Measurements from ENCODE around the gene UNKL. TPM values are rescaled to one million over a fixed set of nuclear protein-coding genes. Genes with fewer than 3 reads are reported as not detected.

Gene UNKL, protein sequence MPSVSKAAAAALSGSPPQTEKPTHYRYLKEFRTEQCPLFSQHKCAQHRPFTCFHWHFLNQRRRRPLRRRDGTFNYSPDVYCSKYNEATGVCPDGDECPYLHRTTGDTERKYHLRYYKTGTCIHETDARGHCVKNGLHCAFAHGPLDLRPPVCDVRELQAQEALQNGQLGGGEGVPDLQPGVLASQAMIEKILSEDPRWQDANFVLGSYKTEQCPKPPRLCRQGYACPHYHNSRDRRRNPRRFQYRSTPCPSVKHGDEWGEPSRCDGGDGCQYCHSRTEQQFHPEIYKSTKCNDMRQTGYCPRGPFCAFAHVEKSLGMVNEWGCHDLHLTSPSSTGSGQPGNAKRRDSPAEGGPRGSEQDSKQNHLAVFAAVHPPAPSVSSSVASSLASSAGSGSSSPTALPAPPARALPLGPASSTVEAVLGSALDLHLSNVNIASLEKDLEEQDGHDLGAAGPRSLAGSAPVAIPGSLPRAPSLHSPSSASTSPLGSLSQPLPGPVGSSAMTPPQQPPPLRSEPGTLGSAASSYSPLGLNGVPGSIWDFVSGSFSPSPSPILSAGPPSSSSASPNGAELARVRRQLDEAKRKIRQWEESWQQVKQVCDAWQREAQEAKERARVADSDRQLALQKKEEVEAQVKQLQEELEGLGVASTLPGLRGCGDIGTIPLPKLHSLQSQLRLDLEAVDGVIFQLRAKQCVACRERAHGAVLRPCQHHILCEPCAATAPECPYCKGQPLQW
- polyA plus RNA-seq (ENCODE audit: low read depth in 6 of 6), result 10 to 100 TPM in 1 of 6 donors, 1 to 10 TPM in 5; 7.2 to 25.7 (median 9.2) TPM

DNA sequence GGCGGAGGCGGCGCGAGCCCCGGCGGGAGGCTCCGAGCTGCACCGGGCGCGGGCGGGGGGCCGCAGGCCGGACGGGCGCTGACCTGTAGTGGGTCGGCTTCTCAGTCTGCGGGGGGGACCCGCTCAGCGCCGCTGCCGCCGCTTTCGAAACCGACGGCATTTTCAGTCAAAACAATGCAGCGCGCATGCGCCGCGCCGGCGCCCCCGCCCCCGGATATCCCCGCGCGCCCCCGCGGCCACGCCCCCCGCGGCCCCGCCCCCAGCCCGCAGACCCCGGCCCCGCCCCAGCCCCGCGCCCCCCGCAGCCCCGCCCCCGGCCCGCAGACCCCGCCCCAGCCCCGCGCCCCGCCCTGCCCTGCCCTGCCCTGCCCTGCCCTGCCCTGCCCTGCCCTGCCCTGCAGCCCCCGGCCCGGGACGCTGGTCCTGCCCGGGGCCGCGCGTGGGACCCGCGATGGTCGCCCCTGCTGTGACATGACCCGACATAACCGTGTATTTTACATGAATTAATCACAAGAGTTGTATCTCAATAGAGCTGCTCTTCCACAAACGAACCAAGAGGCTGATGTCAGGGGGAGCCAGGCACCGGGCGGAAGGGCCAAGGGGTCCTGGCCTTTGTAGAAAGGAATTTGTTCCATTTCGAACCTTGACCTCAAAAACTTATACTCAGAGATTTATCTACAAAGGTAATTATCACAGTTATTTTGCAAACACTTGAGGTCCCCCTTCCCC lies at the start of gene UNKL:
Gene UNKL, minus strand, starts transcription at position 173 of the 729 bp plus-strand sequence. Its CDS starts 13 bp downstream, at position 160.
- ATAC-seq (ENCODE audit: low read depth in 2 of 2) (peak; percentile 68 to 73), DNase-seq (peak; percentile 76)
- Mint-ChIP-seq H3K9me3 (no peaks in the 10 kb centered on the region), H3K27me3 (no peaks in the 10 kb centered on the region), H3K4me1 (peaks cover 0 to 46% (median 9%) of the 10 kb centered on the region in 3 donors), H3K36me3 (no peaks in the 10 kb centered on the region), H3K4me3 (peak within 1 kb of the TSS; percentile 84 to 95 (median 88)), H3K27ac (peak within 1 kb of the TSS; percentile 82 to 97 (median 93))

DNA sequence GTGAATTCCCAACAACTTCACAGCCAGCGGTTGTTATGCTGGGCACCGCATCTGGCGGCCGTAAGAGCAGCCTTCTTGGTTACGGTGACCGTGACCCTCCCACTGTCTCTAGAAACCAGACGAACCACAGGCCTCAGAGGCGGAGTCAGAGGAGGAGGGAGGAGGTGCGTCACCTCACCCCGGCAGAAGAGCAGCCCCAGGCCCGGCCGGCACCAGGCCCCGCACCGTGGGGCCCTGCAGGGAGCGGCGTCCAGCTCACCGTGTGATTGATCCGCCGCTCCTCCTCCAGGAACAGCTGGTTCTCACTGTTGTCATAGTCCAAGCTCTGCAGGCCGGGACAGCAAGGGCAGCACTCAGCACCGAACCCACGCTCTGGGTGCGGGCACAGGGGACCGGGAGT lies 46.6 kb upstream of the UNKL start:
- H3K9me3 Mint-ChIP-seq, result no peaks in the 10 kb centered on the region
- H3K4me1 Mint-ChIP-seq, result peaks cover 19 to 42% (median 26%) of the 10 kb centered on the region in 3 donors
- peak overlapping the region in 1 of 8 donors; percentile 9 for H3K4me3 Mint-ChIP-seq
- H3K27ac Mint-ChIP-seq, result peak overlapping the region in 5 of 6 donors; percentile 78 to 100 (median 95)
- DNase-seq (no peak), ATAC-seq (ENCODE audit: low read depth in 2 of 2) (no peak)
- H3K27me3 Mint-ChIP-seq, result no peaks in the 10 kb centered on the region
- H3K36me3 Mint-ChIP-seq, result peaks cover 0 to 10% of the 10 kb centered on the region in 2 donors

DNA sequence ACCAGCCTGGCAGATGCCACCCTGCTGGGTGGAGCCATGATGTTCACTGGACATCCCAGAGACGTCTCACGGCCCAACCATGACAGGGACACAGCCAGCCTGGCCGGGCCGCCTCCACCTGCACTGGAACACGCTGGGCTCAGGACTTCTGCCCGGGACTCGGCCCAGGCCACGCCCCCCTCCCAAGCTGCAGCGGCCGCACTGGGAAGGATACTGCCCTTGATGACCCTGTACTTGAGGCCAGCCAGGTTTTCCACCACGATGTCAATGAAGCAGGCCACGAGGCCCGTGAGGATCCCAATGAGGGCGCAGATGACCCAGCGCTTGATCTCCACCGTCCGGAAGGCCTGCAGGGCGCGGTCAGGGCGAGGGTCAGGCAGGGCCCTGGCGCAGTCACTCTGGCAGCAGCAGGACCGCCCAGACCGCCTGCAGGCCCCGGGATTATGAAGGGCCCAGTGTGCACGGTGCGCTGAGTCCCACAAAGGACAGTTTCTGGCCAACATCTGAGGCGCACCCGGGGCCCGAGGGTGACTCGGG lies 46.2 kb upstream of the UNKL start:
- H3K4me3 Mint-ChIP-seq, result no peak overlapping the region
- no peaks in the 10 kb centered on the region for H3K27me3 Mint-ChIP-seq
- peak overlapping the region in 4 of 6 donors; percentile 96 to 100 (median 100) for H3K27ac Mint-ChIP-seq
- no peak for ATAC-seq (ENCODE audit: low read depth in 2 of 2)
- no peak for DNase-seq
- H3K9me3 Mint-ChIP-seq, result no peaks in the 10 kb centered on the region
- peaks cover 19 to 43% (median 26%) of the 10 kb centered on the region in 3 donors for H3K4me1 Mint-ChIP-seq
- peaks cover 0 to 10% of the 10 kb centered on the region in 2 donors for H3K36me3 Mint-ChIP-seq

DNA sequence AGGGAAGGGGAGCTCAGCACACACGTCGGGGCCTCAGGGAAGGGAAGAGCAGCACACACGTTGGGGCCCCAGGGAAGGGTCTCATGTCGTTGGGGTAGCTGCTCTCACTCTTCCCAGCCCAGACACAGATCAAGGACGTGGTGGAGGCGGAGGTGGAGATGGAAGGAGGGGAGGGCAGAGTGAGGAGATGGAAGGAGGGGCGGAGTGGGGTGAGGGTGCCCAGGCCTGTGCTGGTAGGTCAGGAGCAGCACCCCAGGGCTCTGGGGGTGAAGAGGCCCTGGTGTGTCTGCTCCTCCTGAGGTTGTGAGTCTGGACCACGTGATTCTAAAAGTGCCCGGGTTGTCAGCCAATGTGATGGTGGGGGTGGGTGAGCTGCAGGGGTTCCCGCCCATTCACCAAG lies 45.5 kb upstream of the UNKL start:
- no peak for DNase-seq
- Mint-ChIP-seq H3K27ac (peak overlapping the region; percentile 96 to 100 (median 100)), H3K4me3 (peak overlapping the region in 5 of 8 donors; percentile 39 to 88 (median 63)), H3K36me3 (peaks cover 0 to 10% of the 10 kb centered on the region in 2 donors), H3K9me3 (no peaks in the 10 kb centered on the region), H3K4me1 (peaks cover 19 to 43% (median 24%) of the 10 kb centered on the region in 3 donors), H3K27me3 (no peaks in the 10 kb centered on the region)
- ATAC-seq (ENCODE audit: low read depth in 2 of 2), result no peak

DNA sequence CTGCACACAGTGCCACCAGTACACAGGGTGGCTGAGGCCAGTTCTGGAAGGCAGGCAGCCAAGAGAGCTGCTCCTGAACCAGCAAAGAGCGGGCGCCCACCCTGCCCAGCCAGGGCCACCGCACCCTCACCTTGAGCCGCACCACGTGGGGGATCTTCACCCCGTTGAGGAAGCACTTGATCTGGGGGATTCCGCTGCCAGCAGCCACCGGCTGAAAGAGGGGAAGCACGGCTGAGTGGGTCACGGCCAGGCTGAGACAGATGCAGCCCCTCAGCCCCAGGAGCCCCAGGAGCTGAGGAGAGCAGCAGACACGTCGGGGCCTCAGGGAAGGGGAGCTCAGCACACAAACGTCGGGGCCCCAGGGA lies 44.5 kb upstream of the UNKL start:
- H3K27me3 Mint-ChIP-seq, result no peaks in the 10 kb centered on the region
- H3K4me3 Mint-ChIP-seq, result peak overlapping the region; percentile 65 to 92 (median 84)

DNA sequence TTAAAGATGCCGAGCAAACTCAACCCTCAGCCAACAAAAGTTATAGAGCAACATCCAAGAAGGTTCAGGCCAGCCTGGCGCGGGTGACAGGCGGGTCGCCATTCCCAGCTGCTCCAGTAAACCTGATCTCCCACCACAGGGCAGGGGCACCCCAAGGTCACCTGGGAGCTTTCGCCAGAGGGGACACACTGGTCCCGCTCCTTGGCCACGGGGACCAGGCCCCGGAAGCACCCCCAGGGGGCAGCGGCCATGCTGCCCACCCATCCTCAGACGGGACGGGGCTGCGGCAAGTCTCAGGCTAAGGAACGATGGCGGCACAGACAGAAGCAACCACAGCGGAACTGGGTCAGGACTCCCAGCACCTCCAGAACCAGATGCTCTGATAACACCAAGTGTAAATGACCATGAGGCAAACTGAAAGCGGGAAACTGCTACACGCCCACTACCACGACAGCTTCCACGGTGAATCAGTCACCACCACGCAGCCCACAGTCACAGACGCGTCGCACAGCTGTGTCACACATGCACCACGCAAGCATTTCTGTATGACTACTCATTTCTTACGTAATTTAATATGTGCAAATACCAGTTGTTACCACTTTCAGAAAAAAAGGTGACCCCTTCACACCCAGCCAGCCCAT lies 44.0 kb upstream of the UNKL start:
- Mint-ChIP-seq H3K36me3 (peaks cover 0 to 10% of the 10 kb centered on the region in 2 donors), H3K4me1 (peaks cover 19 to 36% (median 21%) of the 10 kb centered on the region in 3 donors), H3K9me3 (no peaks in the 10 kb centered on the region), H3K27ac (peak overlapping the region; percentile 99 to 100 (median 100)), H3K4me3 (peak overlapping the region; percentile 65 to 92 (median 84)), H3K27me3 (no peaks in the 10 kb centered on the region)
- DNase-seq, result no peak
- peak; percentile 47 to 69 for ATAC-seq (ENCODE audit: low read depth in 2 of 2)

More for the DNA sequence above, 44.5 kb upstream of the UNKL start:
- Mint-ChIP-seq H3K36me3 (peaks cover 0 to 10% of the 10 kb centered on the region in 2 donors), H3K4me1 (peaks cover 19 to 39% (median 21%) of the 10 kb centered on the region in 3 donors), H3K27ac (peak overlapping the region; percentile 99 to 100 (median 100)), H3K9me3 (no peaks in the 10 kb centered on the region)
- ATAC-seq (ENCODE audit: low read depth in 2 of 2) (peak; percentile 91 to 98), DNase-seq (peak; percentile 93)

DNA sequence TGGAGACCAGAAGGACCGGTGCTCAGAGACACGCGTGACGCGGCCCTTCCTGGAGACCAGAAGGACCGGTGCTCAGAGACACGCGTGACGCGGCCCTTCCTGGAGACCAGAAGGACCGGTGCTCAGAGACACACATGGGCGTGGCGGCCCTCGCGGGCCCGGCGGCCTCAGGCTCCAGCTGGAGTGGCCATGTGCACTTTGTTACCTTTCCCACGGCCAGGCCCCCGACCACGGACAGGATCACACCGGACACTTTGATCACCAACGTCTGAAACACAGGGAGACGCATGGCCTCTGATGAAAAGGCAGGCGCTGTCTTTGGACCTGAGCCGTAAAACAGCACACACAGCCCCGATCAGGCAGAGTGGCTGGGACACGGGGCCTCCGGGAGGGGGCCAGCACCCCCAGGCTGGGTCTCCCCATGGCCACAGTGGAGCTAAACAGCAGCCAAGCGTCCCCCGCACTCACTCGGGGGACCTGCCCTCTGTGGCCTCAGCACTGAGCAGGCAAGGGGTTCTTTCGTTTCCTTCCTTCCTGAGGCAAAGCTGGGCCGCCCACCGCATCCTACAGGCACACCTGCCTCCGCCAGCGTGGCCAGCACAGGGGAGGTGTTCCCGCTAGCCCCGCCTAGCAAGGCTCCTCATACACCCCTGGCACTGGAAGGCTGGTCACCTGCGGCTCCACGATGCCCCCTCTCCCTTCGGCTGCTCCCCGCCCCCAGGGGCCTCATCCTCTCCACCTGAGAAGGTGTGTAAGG lies 43.2 kb upstream of the UNKL start:
- peaks cover 19 to 34% (median 21%) of the 10 kb centered on the region in 3 donors for H3K4me1 Mint-ChIP-seq
- ATAC-seq (ENCODE audit: low read depth in 2 of 2) (no peak), DNase-seq (no peak)
- H3K27me3 Mint-ChIP-seq, result no peaks in the 10 kb centered on the region
- H3K36me3 Mint-ChIP-seq, result peaks cover 0 to 10% of the 10 kb centered on the region in 2 donors
- no peaks in the 10 kb centered on the region for H3K9me3 Mint-ChIP-seq
- peak overlapping the region in 7 of 8 donors; percentile 41 to 92 (median 80) for H3K4me3 Mint-ChIP-seq
- peak overlapping the region; percentile 80 to 100 (median 100) for H3K27ac Mint-ChIP-seq

DNA sequence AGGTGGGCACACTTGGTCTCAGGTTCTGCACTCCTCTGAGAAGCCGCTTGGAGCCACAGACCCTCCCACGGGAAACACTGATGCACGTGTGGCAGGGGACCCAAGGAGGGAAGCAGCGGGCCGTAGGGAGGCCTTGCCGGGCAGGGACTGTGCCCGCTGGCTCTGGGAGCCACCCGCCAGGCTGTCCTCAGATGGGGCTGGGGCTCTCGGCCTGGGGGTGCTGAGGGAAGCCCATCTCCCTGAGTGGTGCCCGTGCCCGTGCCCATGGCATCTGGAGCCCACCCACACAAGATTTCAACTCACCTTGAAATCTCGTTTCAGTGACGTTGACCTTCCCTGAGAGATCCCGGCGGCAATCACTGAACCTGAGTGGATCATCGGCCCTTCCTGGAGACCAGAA lies 42.4 kb upstream of the UNKL start:
- Mint-ChIP-seq H3K9me3 (no peaks in the 10 kb centered on the region), H3K4me3 (peak overlapping the region in 2 of 8 donors; percentile 5 to 25), H3K27ac (peak overlapping the region in 2 of 6 donors; percentile 41 to 51), H3K4me1 (peaks cover 19 to 31% (median 21%) of the 10 kb centered on the region in 3 donors), H3K27me3 (no peaks in the 10 kb centered on the region), H3K36me3 (peaks cover 0 to 12% of the 10 kb centered on the region in 2 donors)
- no peak for ATAC-seq (ENCODE audit: low read depth in 2 of 2)
- DNase-seq, result no peak

DNA sequence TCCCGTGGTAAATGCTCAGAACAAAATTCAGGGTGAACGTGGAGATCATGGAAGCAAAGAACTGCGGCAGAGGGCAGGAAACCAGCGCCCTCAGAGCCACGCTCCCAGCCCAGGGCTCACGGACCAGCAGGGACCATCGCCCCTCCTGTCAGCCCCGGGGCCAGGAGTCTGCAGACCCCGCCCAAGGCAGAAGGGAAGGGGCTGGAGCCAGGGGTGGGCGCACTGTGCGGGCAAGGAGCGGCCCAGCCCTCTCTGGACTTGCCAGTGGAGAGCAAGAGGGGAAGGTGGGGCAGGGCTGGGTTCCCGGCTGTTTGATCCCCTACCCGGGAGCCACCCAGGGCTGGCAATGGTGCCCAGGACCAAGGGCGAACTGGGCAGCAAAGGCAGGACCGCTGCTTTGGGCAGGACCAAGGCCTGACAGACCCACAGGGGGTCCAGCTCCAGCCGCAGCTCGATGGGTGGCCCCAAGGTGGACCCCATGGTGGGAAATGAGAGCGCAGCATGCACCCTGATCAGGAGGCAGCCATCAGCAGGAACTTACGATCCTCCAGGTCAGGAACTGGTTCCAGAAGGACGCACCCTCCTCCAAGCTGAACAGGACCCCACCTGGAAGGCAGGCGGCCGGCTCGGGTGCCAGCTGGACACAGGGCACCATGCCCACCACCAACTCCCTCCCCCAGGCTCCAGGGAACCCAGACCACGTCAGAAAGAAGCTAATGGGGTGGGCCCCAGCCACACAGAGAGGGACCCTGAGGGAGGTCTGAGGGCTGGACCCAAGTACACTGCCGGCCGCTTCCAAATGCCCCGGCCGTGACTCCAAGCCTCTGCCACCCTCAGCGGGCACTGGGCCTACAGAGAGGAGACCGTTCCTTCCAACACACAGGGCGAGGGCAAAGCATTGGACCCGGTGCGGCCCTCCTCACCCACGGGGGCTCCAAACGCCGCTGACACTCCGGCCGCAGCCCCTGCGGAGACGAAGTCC lies 41.0 kb upstream of the UNKL start:
- Mint-ChIP-seq H3K27me3 (no peaks in the 10 kb centered on the region), H3K36me3 (peaks cover 0 to 19% of the 10 kb centered on the region in 2 donors), H3K27ac (peak overlapping the region; percentile 7 to 58 (median 44)), H3K4me1 (peaks cover 19 to 29% (median 21%) of the 10 kb centered on the region in 3 donors), H3K9me3 (no peaks in the 10 kb centered on the region), H3K4me3 (no peak overlapping the region)
- DNase-seq (no peak), ATAC-seq (ENCODE audit: low read depth in 2 of 2) (no peak)

DNA sequence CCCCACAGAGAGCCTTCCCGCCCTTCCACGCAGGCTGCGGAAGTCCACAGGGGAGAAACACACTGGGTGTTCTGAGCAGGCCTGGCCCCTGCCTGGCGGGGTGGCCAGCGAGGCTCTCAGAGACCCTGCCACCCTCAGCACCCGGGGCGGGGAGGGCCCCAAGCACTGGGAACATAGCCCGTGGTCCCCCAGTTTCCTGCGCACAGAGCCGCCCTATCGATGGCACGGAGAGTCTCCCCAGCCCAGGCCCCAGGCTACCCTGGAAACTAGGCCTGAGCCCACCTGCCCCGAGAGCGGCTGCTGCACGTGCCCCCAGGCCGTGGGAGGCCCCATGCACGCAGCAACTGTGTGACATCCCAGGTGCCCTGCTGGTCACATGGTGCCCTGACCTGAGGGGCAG lies 40.1 kb upstream of the UNKL start:
- Mint-ChIP-seq H3K9me3 (no peaks in the 10 kb centered on the region), H3K4me1 (peaks cover 14 to 22% (median 16%) of the 10 kb centered on the region in 3 donors), H3K27ac (peak overlapping the region in 1 of 6 donors; percentile 37), H3K27me3 (no peaks in the 10 kb centered on the region), H3K36me3 (peaks cover 0 to 19% of the 10 kb centered on the region in 2 donors), H3K4me3 (no peak overlapping the region)
- no peak for ATAC-seq (ENCODE audit: low read depth in 2 of 2)
- no peak for DNase-seq

DNA sequence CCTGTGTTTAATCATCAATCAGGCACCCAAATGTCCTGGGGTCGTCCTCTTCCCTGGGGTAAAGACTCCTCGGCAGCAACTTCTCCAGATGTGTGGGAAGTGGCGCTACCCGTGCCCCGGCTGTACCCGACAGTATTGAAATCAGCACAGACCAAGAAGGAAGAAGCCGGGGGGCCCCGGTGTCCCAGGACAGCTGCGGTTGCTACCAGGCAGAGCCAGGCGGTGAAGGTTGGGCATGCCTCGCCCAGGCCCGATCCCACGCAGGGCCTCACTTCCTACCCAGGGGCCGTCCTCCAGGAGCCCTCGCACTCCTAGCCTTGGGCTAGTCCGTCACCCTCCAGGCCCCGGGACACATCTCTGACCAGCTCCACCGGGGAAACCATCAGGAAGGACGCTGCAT lies 38.8 kb upstream of the UNKL start:
- H3K4me3 Mint-ChIP-seq, result no peak overlapping the region
- peaks cover 0 to 9% of the 10 kb centered on the region in 2 donors for H3K36me3 Mint-ChIP-seq
- ATAC-seq (ENCODE audit: low read depth in 2 of 2), result no peak
- no peaks in the 10 kb centered on the region for H3K27me3 Mint-ChIP-seq
- peak overlapping the region in 1 of 6 donors; percentile 54 for H3K27ac Mint-ChIP-seq
- H3K4me1 Mint-ChIP-seq, result peaks cover 4 to 13% (median 5%) of the 10 kb centered on the region in 3 donors
- no peaks in the 10 kb centered on the region for H3K9me3 Mint-ChIP-seq
- no peak for DNase-seq

Data from naive B cell (primary cell).